Stomach (tissue), 9 donors: ENCODE results near the gene ABCC1. TPM values are rescaled to one million over a fixed set of nuclear protein-coding genes. Genes with fewer than 3 reads are reported as not detected.
A peak's percentile ranks its signal among the peaks of the same experiment; 100 is the strongest.

Experiments used
- DNase-seq, 2 donors: peaks; one replicate each; pipeline versions ENCODE4 v3.0.0 to v3.0.0-alpha.2; 2013 to 2019
- H3K27ac ChIP-seq, 5 donors: fragments of 200-600 bp in 4 of 5; sonication (generic) in 4 of 5; one replicate each; pipeline ENCODE4 v1.5.1; 2013 to 2019; ENCODE audit warnings: mild to moderate bottlenecking in 1 of 5, moderate library complexity in 1 of 5
- H3K27me3 ChIP-seq, 3 donors: fragments of 200-600 bp; sonication (generic); one replicate each; pipeline ENCODE4 v1.5.1; 2017 to 2019; ENCODE audit warnings: mixed run types in 1 of 3
- H3K36me3 ChIP-seq, 4 donors: fragments of 200-600 bp; sonication (generic); 1 replicate in 3 of 4; 2 replicates in 1 of 4; pipeline ENCODE4 v1.5.1; 2016 to 2019
- H3K4me1 ChIP-seq, 4 donors: fragments of 200-600 bp; sonication (generic); one replicate each; pipeline ENCODE4 v1.5.1; 2016 to 2019
- H3K4me3 ChIP-seq, 4 donors: fragments of 200-600 bp; sonication (generic) in 3 of 4; one replicate each; pipeline ENCODE4 v1.5.1; 2016 to 2019; ENCODE audit warnings: mild to moderate bottlenecking in 1 of 4
- H3K9me3 ChIP-seq, 4 donors: fragments of 200-600 bp; sonication (generic); one replicate each; pipeline ENCODE4 v1.5.1; 2016 to 2019
- EP300 ChIP-seq: sonication (generic); formaldehyde crosslinking; IDR thresholded peaks from one replicate; pipeline ENCODE4 v1.6.1; 2017; ENCODE audit warnings: antibody characterized with exemption
- POLR2A ChIP-seq, 4 donors: fragments of 450-650 bp; IDR thresholded peaks; one replicate each; pipeline ENCODE4 v1.6.1; 2016; ENCODE audit warnings: antibody characterized with exemption in 4 of 4, control low read depth in 2 of 4, mild to moderate bottlenecking in 1 of 4, moderate library complexity in 1 of 4
- POLR2AphosphoS5 ChIP-seq, 3 donors: sonication (generic); formaldehyde crosslinking; IDR thresholded peaks; one replicate each; pipeline ENCODE4 v1.6.1; 2016; ENCODE audit warnings: antibody characterized with exemption in 3 of 3
- WGBS, 5 donors: extraction: QIAGEN DNeasy Blood & Tissue Kit in 3 of 5; methylation state at CpG; one replicate each; pipeline versions ENCODE4 v1.1.5 to v1.1.7; 2013 to 2018; 5-methylcytosine and 5-hydroxymethylcytosine counted together
- intact Hi-C: fragments of 100-400 bp; cut with DNase I; formaldehyde crosslinking; loops from one replicate; pipeline ENCODE4 v1.15.1; 2023; ENCODE audit warnings: low total_unique reads
- polyA plus RNA-seq, 3 donors: library from polyadenylated mRNA; stranded (reverse); fragments of 200-250 nt; gene quantifications; one replicate each; pipeline ENCODE4 v1.2.3, GENCODE V29; 2013
- total RNA-seq, 5 donors: library from RNA; depleted of rRNA; stranded (reverse); fragments of >200 nt; gene quantifications; one replicate each; pipeline versions ENCODE4 v1.1.0 to v1.2.3, GENCODE V29; 2014 to 2016
- TF ChIP-seq, protein P1 (sequence below), 7 experiments: fragments of 450-650 bp in 4 of 7; fragments of 200-600 bp in 3 of 7; sonication (generic) in 3 of 7; IDR thresholded peaks; one replicate each; pipeline ENCODE4 v1.5.1; 2016 to 2019; ENCODE audit warnings: antibody characterized with exemption in 7 of 7, control low read depth in 2 of 7, mild to moderate bottlenecking in 1 of 7
- donor health status: healthy with polysubstance abuse.
- donor health status: Bipolar disorder and iron deficiency.
- donor health status: healthy.

Gene ABCC1
- total and polyA plus RNA-seq, 8 donors: 2.3 to 105 (median 24.9) TPM

DNA sequence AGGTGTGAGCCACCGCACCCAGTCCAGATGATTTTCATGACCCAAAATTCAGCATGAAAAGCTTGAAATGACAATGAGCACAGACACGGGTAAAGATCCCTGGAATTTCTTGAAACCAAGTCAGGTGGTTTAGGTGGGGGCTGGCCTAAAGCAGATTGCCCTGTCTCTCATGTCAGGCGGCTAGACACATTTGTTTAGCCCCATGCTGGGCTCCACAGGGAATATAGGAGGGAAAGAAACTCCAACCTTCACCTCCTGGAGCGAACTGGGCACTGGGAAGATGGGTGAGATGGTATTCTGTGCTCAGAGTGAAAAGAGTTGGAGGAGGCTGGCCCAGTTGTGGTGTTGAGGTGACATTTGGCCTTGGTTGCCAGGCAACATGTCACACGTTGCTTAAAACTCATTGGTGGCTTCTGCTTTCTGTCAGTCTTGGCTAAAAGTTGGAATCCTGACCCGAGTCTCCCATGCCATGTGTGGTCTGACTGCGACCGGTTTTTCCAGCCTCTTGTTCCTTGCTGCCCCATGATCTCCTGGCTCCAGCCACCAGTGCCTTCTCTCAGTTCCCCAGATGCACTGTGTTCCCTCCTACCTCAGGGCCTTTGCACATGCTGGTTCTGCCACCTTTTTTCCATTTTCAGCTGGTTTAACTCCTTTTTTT is 160.2 kb downstream of the ABCC1 start:
- 71 to 88% (median 86%) methylated on average over 8 of the region's 8 CpGs for WGBS, 5 donors
- no peak for DNase-seq
- H3K36me3 ChIP-seq: peaks cover 51 to 99% (median 97%) of the 10 kb centered on the region in 4 donors

DNA sequence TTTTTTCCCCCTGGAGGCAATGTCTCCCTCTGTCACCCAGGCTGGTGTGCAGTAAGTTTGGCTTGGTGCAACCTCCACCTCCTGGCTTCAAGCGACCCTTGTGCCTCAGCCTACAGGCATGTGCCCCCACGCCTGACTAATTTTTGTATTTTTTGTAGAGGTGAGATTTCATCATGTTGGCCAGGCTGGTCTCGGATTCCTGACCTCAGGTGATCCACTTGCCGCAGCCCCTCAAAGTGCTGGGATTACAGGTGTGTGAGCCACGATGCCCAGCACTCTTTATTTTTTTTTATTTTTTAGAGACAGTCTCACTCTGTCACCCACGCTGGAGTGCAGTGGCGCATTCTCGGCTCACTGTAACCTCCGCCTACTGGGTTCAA is 160.7 kb downstream of the ABCC1 start:
- Histone ChIP-seq H3K4me3 (no peak overlapping the region), H3K36me3 (peaks cover 51 to 99% (median 97%) of the 10 kb centered on the region in 4 donors), H3K4me1 (peaks cover 0 to 5% (median 0%) of the 10 kb centered on the region in 4 donors), H3K9me3 (no peaks in the 10 kb centered on the region), H3K27ac (no peak overlapping the region), H3K27me3 (no peaks in the 10 kb centered on the region)
- no peak for TF ChIP-seq EP300
- intact Hi-C loops: no loop called here
- no peak for DNase-seq
- 93 to 98% (median 96%) methylated on average over 9 of the region's 9 CpGs for WGBS, 5 donors

More for the DNA sequence above, 160.2 kb downstream of the ABCC1 start:
- H3K4me3 ChIP-seq: no peak overlapping the region
- intact Hi-C loops: no loop called here
- no peaks in the 10 kb centered on the region for H3K27me3 ChIP-seq
- no peaks in the 10 kb centered on the region for H3K9me3 ChIP-seq
- peaks cover 0 to 5% (median 0%) of the 10 kb centered on the region in 4 donors for H3K4me1 ChIP-seq
- H3K27ac ChIP-seq: peak overlapping the region in 1 of 5 donors; percentile 41
- no peak for TF ChIP-seq POLR2A (IDR thresholded peaks at IDR 0.05)
- TF ChIP-seq, protein P1, sequence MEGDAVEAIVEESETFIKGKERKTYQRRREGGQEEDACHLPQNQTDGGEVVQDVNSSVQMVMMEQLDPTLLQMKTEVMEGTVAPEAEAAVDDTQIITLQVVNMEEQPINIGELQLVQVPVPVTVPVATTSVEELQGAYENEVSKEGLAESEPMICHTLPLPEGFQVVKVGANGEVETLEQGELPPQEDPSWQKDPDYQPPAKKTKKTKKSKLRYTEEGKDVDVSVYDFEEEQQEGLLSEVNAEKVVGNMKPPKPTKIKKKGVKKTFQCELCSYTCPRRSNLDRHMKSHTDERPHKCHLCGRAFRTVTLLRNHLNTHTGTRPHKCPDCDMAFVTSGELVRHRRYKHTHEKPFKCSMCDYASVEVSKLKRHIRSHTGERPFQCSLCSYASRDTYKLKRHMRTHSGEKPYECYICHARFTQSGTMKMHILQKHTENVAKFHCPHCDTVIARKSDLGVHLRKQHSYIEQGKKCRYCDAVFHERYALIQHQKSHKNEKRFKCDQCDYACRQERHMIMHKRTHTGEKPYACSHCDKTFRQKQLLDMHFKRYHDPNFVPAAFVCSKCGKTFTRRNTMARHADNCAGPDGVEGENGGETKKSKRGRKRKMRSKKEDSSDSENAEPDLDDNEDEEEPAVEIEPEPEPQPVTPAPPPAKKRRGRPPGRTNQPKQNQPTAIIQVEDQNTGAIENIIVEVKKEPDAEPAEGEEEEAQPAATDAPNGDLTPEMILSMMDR (IDR thresholded peaks at IDR 0.05): no peak
- TF ChIP-seq EP300: no peak
- TF ChIP-seq POLR2AphosphoS5 (IDR thresholded peaks at IDR 0.05): no peak

DNA sequence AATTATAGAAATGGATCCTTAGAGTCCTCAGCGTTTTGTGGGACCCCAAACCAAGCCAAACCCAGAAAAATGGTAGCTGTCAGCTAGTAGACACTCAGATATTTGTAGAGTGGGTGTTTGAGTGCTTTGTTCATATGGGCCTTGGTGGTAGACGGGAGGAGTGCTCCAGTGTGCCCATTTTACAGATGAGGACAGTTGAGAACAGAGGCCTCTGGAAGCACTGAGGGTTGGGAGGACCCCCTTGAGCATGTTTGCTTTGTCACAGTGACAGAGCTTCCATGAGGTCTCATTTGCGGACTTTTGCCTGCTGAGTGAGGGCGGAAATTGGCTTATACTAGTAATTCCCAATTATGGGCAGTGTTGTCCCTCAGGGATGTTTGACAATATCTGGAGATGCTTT is 162.2 kb downstream of the ABCC1 start:
- 96 to 98% (median 98%) methylated on average over 4 of the region's 4 CpGs for WGBS, 5 donors
- no peak overlapping the region for H3K4me3 ChIP-seq
- H3K27ac ChIP-seq: no peak overlapping the region
- H3K36me3 ChIP-seq: peaks cover 62 to 100% (median 97%) of the 10 kb centered on the region in 4 donors
- no peaks in the 10 kb centered on the region for H3K9me3 ChIP-seq
- no peak for DNase-seq
- intact Hi-C loops: no loop called here
- H3K4me1 ChIP-seq: peaks cover 0 to 5% (median 0%) of the 10 kb centered on the region in 4 donors
- TF ChIP-seq EP300: no peak
- TF ChIP-seq POLR2A (IDR thresholded peaks at IDR 0.05): no peak
- TF ChIP-seq, protein P1 (IDR thresholded peaks at IDR 0.05): no peak
- no peak for TF ChIP-seq POLR2AphosphoS5 (IDR thresholded peaks at IDR 0.05)
- no peaks in the 10 kb centered on the region for H3K27me3 ChIP-seq

DNA sequence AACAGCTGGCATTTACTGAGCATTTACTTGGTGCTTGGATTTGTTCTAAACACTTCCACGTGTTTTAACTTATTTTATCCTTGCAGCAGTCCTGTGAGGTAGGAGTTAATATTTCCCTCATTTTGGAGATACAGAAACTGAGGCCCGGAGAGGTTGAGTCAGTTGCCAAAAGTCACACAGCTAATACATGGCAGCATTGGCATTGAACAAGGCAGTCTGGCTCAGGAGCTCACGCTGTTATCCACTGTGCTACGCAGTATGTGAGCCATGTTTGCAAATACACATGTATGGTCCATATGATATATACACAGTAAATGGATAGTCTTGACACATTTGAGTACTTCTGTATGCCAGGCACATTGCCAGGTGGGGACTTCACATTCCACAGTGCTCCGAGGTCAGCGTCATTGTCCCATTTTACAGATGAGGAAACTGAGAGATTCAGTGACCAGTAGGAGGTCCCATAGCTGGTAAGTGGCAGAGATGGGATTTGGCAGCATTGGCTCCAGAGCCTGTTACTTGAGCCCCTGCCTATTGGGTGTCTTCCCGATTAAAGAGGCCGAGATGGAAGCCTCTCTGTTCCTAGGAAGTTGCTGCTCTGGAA is 163.1 kb downstream of the ABCC1 start:
- no peak overlapping the region for H3K27ac ChIP-seq
- H3K4me3 ChIP-seq: no peak overlapping the region
- TF ChIP-seq POLR2AphosphoS5 (IDR thresholded peaks at IDR 0.05): no peak
- TF ChIP-seq POLR2A (IDR thresholded peaks at IDR 0.05): no peak
- TF ChIP-seq, protein P1 (IDR thresholded peaks at IDR 0.05): no peak
- TF ChIP-seq EP300: no peak
- H3K27me3 ChIP-seq: no peaks in the 10 kb centered on the region
- no peak for DNase-seq
- H3K4me1 ChIP-seq: peaks cover 0 to 5% (median 0%) of the 10 kb centered on the region in 4 donors
- 78 to 85% (median 84%) methylated on average over 8 of the region's 8 CpGs for WGBS, 5 donors
- no peaks in the 10 kb centered on the region for H3K9me3 ChIP-seq
- peaks cover 68 to 100% (median 98%) of the 10 kb centered on the region in 4 donors for H3K36me3 ChIP-seq
- intact Hi-C loops: no loop called here

DNA sequence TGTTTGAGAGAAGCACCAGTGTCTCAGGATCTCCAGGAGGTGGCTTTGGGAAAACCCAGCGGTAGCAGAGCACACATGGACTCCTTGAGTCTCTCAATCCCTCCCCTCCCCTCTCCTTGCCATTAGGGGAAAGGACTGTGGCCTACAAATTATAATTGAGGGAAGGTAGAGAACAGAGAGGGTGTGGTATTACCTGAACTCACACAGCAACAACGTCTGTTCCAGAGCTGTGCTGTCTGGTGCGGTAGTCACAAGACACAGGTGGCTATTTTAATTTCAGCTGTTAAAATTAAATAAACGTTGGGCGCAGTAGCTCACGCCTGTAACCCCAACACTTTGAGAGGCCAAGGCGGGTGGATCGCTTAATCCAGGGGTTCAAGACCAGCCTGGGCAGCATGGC is 163.7 kb downstream of the ABCC1 start:
- H3K9me3 ChIP-seq: no peaks in the 10 kb centered on the region
- no peak overlapping the region for H3K4me3 ChIP-seq
- WGBS, 5 donors: 89 to 96% (median 92%) methylated on average over 7 to 8 of the region's 8 CpGs
- peaks cover 0 to 5% (median 0%) of the 10 kb centered on the region in 4 donors for H3K4me1 ChIP-seq
- H3K27ac ChIP-seq: no peak overlapping the region
- intact Hi-C loops: no loop called here
- TF ChIP-seq, protein P1 (IDR thresholded peaks at IDR 0.05): no peak
- TF ChIP-seq POLR2A (IDR thresholded peaks at IDR 0.05) (no peak), EP300 (no peak), POLR2AphosphoS5 (IDR thresholded peaks at IDR 0.05) (no peak)
- peaks cover 69 to 100% (median 99%) of the 10 kb centered on the region in 4 donors for H3K36me3 ChIP-seq
- no peaks in the 10 kb centered on the region for H3K27me3 ChIP-seq
- DNase-seq: no peak
